HepG2 (cell line): ENCODE data around the gene SLIT3. TPM values are rescaled to one million over a fixed set of nuclear protein-coding genes. Genes with fewer than 3 reads are reported as not detected.

Experiments
- ATAC-seq: fragments of 200-7000 bp; cut with Tn5 transposase; 3 replicates; pipeline ENCODE4 v1.9.1; 2020; ENCODE audit warnings: mild to moderate bottlenecking, moderate library complexity
- BruUV-seq: library from RNA; stranded (reverse); fragments of 400-500 nt; replicated peaks from 2 replicates; lab custom pipeline; 2021; lab: Mats Ljungman, UMichigan
- CTCF ChIA-PET: fragments of 300-600 bp; formaldehyde crosslinking; extraction: SDS; loops from one replicate; lab custom pipeline; 2021; ENCODE audit warnings: low total read pairs, inconsistent platforms, low intra/inter-chr PET ratio; lab: Yijun Ruan, JAX
- POLR2A ChIA-PET: fragments of 350-600 bp; sonication (Branson Sonifier 250); formaldehyde crosslinking; loops from one replicate; lab custom pipeline; 2020; ENCODE audit warnings: antibody characterized with exemption, inconsistent platforms; lab: Yijun Ruan, JAX
- DNase-seq: peaks from one replicate; pipeline ENCODE4 v3.0.0-alpha.2; 2015; ENCODE audit warnings: low spot score
- FAIRE-seq: peaks from 3 replicates; lab custom pipeline; 2011; peaks lifted over from hg19 to GRCh38; lab: Jason Lieb, UNC
- H2AFZ ChIP-seq: one replicate; pipeline ENCODE4 v1.6.1; 2011; ENCODE audit warnings: low read length, inconsistent platforms
- H3K27ac ChIP-seq: fragments of 300-600 bp; 3 replicates; pipeline ENCODE4 v1.8.0; 2011; ENCODE audit warnings: mixed run types, mild to moderate bottlenecking, mixed read lengths, low read length, inconsistent platforms; ENCODE audit not compliant: insufficient read depth; ENCODE audit errors: extremely low read length
- H3K27me3 ChIP-seq, 2 experiments: fragments of 200-600 bp in 1 of 2; 2 replicates in 1 of 2; 3 replicates in 1 of 2; pipeline versions ENCODE4 v1.6.0 to v1.8.0; 2011; ENCODE audit warnings: low read length in 2 of 2, mild to moderate bottlenecking in 2 of 2, moderate library complexity in 2 of 2, inconsistent platforms in 1 of 2; ENCODE audit not compliant: insufficient read depth in 2 of 2, control insufficient read depth in 1 of 2
- H3K36me3 ChIP-seq, 2 experiments: fragments of 200-600 bp in 1 of 2; replicated peaks in 1 of 2; 2 replicates in 1 of 2; 3 replicates in 1 of 2; pipeline versions ENCODE4 v1.5.1 to v1.8.0; 2011; ENCODE audit warnings: low read length in 2 of 2, inconsistent platforms in 1 of 2; ENCODE audit not compliant: insufficient read depth in 2 of 2, control insufficient read depth in 1 of 2
- H3K4me1 ChIP-seq: 2 replicates; pipeline ENCODE4 v1.5.1; 2012; ENCODE audit warnings: low read length, inconsistent platforms; ENCODE audit not compliant: insufficient read depth
- H3K4me2 ChIP-seq: 2 replicates; pipeline ENCODE4 v1.6.0; 2011; ENCODE audit warnings: low read depth, low read length, inconsistent platforms
- H3K4me3 ChIP-seq, 3 experiments: fragments of 200-600 bp in 1 of 3; sonication (generic), shearing (Covaris generic) in 1 of 3; replicated peaks in 1 of 3; 2 replicates each; pipeline ENCODE4 v1.5.1; 2011 to 2016; ENCODE audit warnings: low read length in 3 of 3, inconsistent platforms in 2 of 3, low read depth in 2 of 3, mild to moderate bottlenecking in 2 of 3, control low read depth in 1 of 3, mixed read lengths in 1 of 3; ENCODE audit not compliant: insufficient read depth in 1 of 3
- H3K79me2 ChIP-seq: one replicate; pipeline ENCODE4 v1.6.1; 2011; ENCODE audit warnings: low read length, inconsistent platforms; ENCODE audit not compliant: insufficient read depth
- H3K9ac ChIP-seq: 2 replicates; pipeline ENCODE4 v1.6.0; 2011; ENCODE audit warnings: mild to moderate bottlenecking, low read depth, low read length, inconsistent platforms; ENCODE audit not compliant: insufficient read depth
- H3K9me3 ChIP-seq: 2 replicates; pipeline ENCODE4 v1.5.1; 2012; ENCODE audit warnings: mild to moderate bottlenecking, low read length
- H4K20me1 ChIP-seq: 2 replicates; pipeline ENCODE4 v1.6.0; 2011; ENCODE audit warnings: inconsistent platforms, mild to moderate bottlenecking, low read length, moderate library complexity; ENCODE audit not compliant: insufficient read depth
- NR0B2 ChIP-seq: sonication (generic); formaldehyde crosslinking; IDR thresholded peaks from 2 replicates; pipeline ENCODE4 v1.4.0; 2020; ENCODE audit warnings: mild to moderate bottlenecking, missing genetic modification reagents
- WGBS: methylation state at CpG from one replicate; pipeline ENCODE4 v1.1.6; 2017; ENCODE audit warnings: low lambda C conversion rate; 5-methylcytosine and 5-hydroxymethylcytosine counted together
- in situ Hi-C: cut with HindIII; loops from 2 replicates; pipeline ENCODE4 v1.10.0; 2017; ENCODE audit warnings: low pct_unique_long_range_greater_than_20kb; ENCODE audit not compliant: extremely low pct_ligation_motif_present
- intact Hi-C: fragments of 100-400 bp; cut with micrococcal nuclease; formaldehyde crosslinking; loops from one replicate; pipeline ENCODE4 v1.10.0; 2022; ENCODE audit not compliant: unreplicated experiment
- polyA plus RNA-seq, 8 experiments: library from polyadenylated mRNA; depleted of rRNA in 3 of 8; stranded (reverse) in 7 of 8; unstranded in 1 of 8; fragments of >200 nt; fragmentation: Illumina TruSeq in 4 of 8; extraction: Trizol in 4 of 8; gene quantifications; 2 replicates each; pipeline versions ENCODE4 v1.2.1 to v1.2.3, GENCODE V29; 2011 to 2016; ENCODE audit warnings: low read depth in 4 of 8, missing spikeins in 1 of 8, mixed read lengths in 1 of 8; ENCODE audit not compliant: insufficient read depth in 1 of 8
- total RNA-seq, 5 experiments: library from RNA; depleted of rRNA; stranded (reverse); fragments of >200 nt; fragmentation: Illumina TruSeq; extraction: Trizol; gene quantifications; 2 replicates each; pipeline ENCODE4 v1.2.3, GENCODE V29; 2016; ENCODE audit warnings: low read depth in 1 of 5
- TF ChIP-seq, protein P1 (sequence below): IDR thresholded peaks from 2 replicates; pipeline ENCODE4 v1.6.1; 2016; ENCODE audit warnings: low read depth, missing genetic modification reagents, missing compliant biosample characterization

Gene SLIT3
- total and polyA plus RNA-seq, 2 of the 13 experiments (the other 11 are each of a cell fraction or from before 2014, with no cell fraction given), result not detected

- H4K20me1 ChIP-seq, result no peaks in the 10 kb centered on the region
- BruUV-seq, result no TSS peak
- no peaks in the 10 kb centered on the region for H3K36me3 ChIP-seq
- POLR2A ChIA-PET, result no interaction called here
- 47% methylated on average over 12 of the region's 12 CpGs for WGBS
- ATAC-seq (no peak), DNase-seq (no peak), FAIRE-seq (no peak)
- in situ Hi-C loops, result no loop called here
- H3K4me3 ChIP-seq, result no peak overlapping the region
- H3K27ac ChIP-seq, result no peak overlapping the region
- intact Hi-C loops, result no loop called here
- no peaks in the 10 kb centered on the region for H3K9me3 ChIP-seq
- no peak overlapping the region for H3K9ac ChIP-seq
- peaks cover 3 to 31% of the 10 kb centered on the region in 2 experiments; a peak in 3 of 5 replicates for H3K27me3 ChIP-seq
- no peaks in the 10 kb centered on the region for H3K4me1 ChIP-seq
- H3K79me2 ChIP-seq, result no peaks in the 10 kb centered on the region
- no peak overlapping the region for H2AFZ ChIP-seq
- TF ChIP-seq, protein P1, sequence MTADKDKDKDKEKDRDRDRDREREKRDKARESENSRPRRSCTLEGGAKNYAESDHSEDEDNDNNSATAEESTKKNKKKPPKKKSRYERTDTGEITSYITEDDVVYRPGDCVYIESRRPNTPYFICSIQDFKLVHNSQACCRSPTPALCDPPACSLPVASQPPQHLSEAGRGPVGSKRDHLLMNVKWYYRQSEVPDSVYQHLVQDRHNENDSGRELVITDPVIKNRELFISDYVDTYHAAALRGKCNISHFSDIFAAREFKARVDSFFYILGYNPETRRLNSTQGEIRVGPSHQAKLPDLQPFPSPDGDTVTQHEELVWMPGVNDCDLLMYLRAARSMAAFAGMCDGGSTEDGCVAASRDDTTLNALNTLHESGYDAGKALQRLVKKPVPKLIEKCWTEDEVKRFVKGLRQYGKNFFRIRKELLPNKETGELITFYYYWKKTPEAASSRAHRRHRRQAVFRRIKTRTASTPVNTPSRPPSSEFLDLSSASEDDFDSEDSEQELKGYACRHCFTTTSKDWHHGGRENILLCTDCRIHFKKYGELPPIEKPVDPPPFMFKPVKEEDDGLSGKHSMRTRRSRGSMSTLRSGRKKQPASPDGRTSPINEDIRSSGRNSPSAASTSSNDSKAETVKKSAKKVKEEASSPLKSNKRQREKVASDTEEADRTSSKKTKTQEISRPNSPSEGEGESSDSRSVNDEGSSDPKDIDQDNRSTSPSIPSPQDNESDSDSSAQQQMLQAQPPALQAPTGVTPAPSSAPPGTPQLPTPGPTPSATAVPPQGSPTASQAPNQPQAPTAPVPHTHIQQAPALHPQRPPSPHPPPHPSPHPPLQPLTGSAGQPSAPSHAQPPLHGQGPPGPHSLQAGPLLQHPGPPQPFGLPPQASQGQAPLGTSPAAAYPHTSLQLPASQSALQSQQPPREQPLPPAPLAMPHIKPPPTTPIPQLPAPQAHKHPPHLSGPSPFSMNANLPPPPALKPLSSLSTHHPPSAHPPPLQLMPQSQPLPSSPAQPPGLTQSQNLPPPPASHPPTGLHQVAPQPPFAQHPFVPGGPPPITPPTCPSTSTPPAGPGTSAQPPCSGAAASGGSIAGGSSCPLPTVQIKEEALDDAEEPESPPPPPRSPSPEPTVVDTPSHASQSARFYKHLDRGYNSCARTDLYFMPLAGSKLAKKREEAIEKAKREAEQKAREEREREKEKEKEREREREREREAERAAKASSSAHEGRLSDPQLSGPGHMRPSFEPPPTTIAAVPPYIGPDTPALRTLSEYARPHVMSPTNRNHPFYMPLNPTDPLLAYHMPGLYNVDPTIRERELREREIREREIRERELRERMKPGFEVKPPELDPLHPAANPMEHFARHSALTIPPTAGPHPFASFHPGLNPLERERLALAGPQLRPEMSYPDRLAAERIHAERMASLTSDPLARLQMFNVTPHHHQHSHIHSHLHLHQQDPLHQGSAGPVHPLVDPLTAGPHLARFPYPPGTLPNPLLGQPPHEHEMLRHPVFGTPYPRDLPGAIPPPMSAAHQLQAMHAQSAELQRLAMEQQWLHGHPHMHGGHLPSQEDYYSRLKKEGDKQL (CRISPR knock-in tag), result no peak
- no peak for TF ChIP-seq NR0B2
- no peak overlapping the region for H3K4me2 ChIP-seq
- CTCF ChIA-PET, result no interaction called here
Measured at GRCh38 chr5:168869615-168870227, 431.2 kb downstream of the SLIT3 start.
